ENCODE results near the gene IGSF22.

Gene IGSF22

DNA sequence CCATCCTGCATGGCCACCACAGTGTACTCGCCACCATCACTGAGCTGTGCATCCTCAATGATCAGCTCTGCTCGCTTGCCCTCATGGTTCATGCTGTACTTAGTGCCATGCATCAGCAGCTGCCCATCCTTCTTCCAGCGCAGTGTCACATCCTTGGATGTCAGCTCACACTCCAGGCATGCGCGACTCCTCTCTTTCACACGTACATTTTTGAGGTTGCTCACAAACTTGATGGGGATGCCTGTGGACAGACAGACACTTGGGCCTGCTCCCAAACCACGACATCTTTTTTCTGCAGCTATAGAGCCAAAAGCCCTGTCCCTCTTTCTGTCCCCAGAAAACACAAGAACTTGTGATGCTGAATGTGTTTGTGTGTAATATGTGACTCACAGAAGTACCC, 10.5 kb downstream of the IGSF22 start:
- no CpG with 5 or more reads among the region's 7 CpGs for WGBS, 2 donors (ENCODE audit: extremely low coverage in 2 of 2, insufficient read length in 2 of 2, insufficient replicate concordance in 1 of 2)
- H3K27me3 ChIP-seq (ENCODE audit: control insufficient read depth in 3 of 3, insufficient read depth in 3 of 3, low read depth in 1 of 3, low read length in 3 of 3), result peaks cover 0 to 69% (median 2%) of the 10 kb centered on the region in 3 experiments
- H3K4me3 ChIP-seq (ENCODE audit: low read length in 2 of 2), result peak overlapping the region in 1 of 2 donors; percentile 24
- DNase-seq (ENCODE audit: low spot score), result no peak
- H4K91ac ChIP-seq (ENCODE audit: low read depth, low read length, poor library complexity), result no peak overlapping the region
- H3K79me1 ChIP-seq (ENCODE audit: low read depth, low read length), result no peaks in the 10 kb centered on the region
- H3K36me3 ChIP-seq (replicated peaks in 1 of 2; ENCODE audit: control insufficient read depth in 2 of 2, insufficient read depth in 2 of 2, low read length in 2 of 2), result no peaks in the 10 kb centered on the region
- H2AFZ ChIP-seq (ENCODE audit: low read length), result no peak overlapping the region
- no peak overlapping the region for H2BK12ac ChIP-seq (ENCODE audit: low read length)
- no peak overlapping the region for H4K8ac ChIP-seq (ENCODE audit: low read depth, low read length)
- H2BK15ac ChIP-seq (ENCODE audit: low read length), result no peak overlapping the region
- no peak overlapping the region for H3K27ac ChIP-seq (replicated peaks; ENCODE audit: low read length)
- H3K4ac ChIP-seq (ENCODE audit: low read length), result no peak overlapping the region
- no peak overlapping the region for H3K18ac ChIP-seq (ENCODE audit: low read length)
- H3K23ac ChIP-seq (ENCODE audit: low read depth, low read length, poor library complexity), result peak overlapping the region; percentile 22
- H3K9ac ChIP-seq (ENCODE audit: low read depth, low read length, poor library complexity), result no peak overlapping the region
- H3K4me2 ChIP-seq (ENCODE audit: insufficient read depth, low read length, poor library complexity, severe bottlenecking), result no peak overlapping the region
- H2BK5ac ChIP-seq (ENCODE audit: low read length), result no peak overlapping the region
- peak overlapping the region; percentile 85 for H3K14ac ChIP-seq (ENCODE audit: low read length)
- H3K4me1 ChIP-seq (ENCODE audit: control insufficient read depth in 2 of 2, insufficient read depth in 1 of 2, low read depth in 1 of 2, low read length in 2 of 2), result no peaks in the 10 kb centered on the region
- H3K9me3 ChIP-seq (replicated peaks in 1 of 2; ENCODE audit: control insufficient read depth in 2 of 2, insufficient read depth in 1 of 2, low read depth in 1 of 2, low read length in 2 of 2), result no peaks in the 10 kb centered on the region
- no peak overlapping the region for H2BK120ac ChIP-seq (ENCODE audit: low read depth, low read length)
- no peak overlapping the region for H2AK5ac ChIP-seq (ENCODE audit: low read depth, low read length)

DNA sequence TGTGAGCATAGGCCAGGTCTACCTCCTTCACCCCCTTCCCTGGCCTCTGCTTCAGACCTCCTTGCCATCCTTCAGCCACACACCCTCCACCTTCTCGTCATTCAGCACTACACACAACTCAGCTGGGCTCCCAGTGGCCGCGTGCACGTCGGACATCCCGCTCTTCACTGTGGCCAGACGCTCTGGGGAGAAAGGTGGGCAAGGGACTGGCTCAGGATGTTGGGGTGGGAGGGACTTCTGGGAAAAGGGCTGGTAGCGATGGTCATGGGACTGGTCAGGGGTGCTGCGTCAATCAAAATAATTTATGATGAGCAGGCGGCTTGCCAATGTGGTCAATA, 11.6 kb downstream of the IGSF22 start:
- Histone ChIP-seq H3K9me3 (replicated peaks in 1 of 2; ENCODE audit: control insufficient read depth in 2 of 2, insufficient read depth in 1 of 2, low read depth in 1 of 2, low read length in 2 of 2) (no peaks in the 10 kb centered on the region), H2AK5ac (ENCODE audit: low read depth, low read length) (no peak overlapping the region), H3K9ac (ENCODE audit: low read depth, low read length, poor library complexity) (no peak overlapping the region), H2BK120ac (ENCODE audit: low read depth, low read length) (no peak overlapping the region), H3K27ac (replicated peaks; ENCODE audit: low read length) (no peak overlapping the region), H4K8ac (ENCODE audit: low read depth, low read length) (no peak overlapping the region), H3K14ac (ENCODE audit: low read length) (peak overlapping the region; percentile 41), H2AFZ (ENCODE audit: low read length) (no peak overlapping the region), H4K91ac (ENCODE audit: low read depth, low read length, poor library complexity) (no peak overlapping the region), H3K4me2 (ENCODE audit: insufficient read depth, low read length, poor library complexity, severe bottlenecking) (no peak overlapping the region), H3K23ac (ENCODE audit: low read depth, low read length, poor library complexity) (no peak overlapping the region), H3K4me1 (ENCODE audit: control insufficient read depth in 2 of 2, insufficient read depth in 1 of 2, low read depth in 1 of 2, low read length in 2 of 2) (no peaks in the 10 kb centered on the region), H2BK15ac (ENCODE audit: low read length) (no peak overlapping the region), H3K18ac (ENCODE audit: low read length) (no peak overlapping the region), H3K79me1 (ENCODE audit: low read depth, low read length) (no peaks in the 10 kb centered on the region), H2BK12ac (ENCODE audit: low read length) (no peak overlapping the region), H3K27me3 (ENCODE audit: control insufficient read depth in 3 of 3, insufficient read depth in 3 of 3, low read depth in 1 of 3, low read length in 3 of 3) (peaks cover 0 to 69% (median 2%) of the 10 kb centered on the region in 3 experiments), H3K4ac (ENCODE audit: low read length) (peak overlapping the region; percentile 40), H3K36me3 (replicated peaks in 1 of 2; ENCODE audit: control insufficient read depth in 2 of 2, insufficient read depth in 2 of 2, low read length in 2 of 2) (no peaks in the 10 kb centered on the region), H3K4me3 (ENCODE audit: low read length in 2 of 2) (no peak overlapping the region), H2BK5ac (ENCODE audit: low read length) (no peak overlapping the region)
- WGBS, 2 donors (ENCODE audit: extremely low coverage in 2 of 2, insufficient read length in 2 of 2, insufficient replicate concordance in 1 of 2), result no CpG with 5 or more reads among the region's 10 CpGs
- no peak for DNase-seq (ENCODE audit: low spot score)

DNA sequence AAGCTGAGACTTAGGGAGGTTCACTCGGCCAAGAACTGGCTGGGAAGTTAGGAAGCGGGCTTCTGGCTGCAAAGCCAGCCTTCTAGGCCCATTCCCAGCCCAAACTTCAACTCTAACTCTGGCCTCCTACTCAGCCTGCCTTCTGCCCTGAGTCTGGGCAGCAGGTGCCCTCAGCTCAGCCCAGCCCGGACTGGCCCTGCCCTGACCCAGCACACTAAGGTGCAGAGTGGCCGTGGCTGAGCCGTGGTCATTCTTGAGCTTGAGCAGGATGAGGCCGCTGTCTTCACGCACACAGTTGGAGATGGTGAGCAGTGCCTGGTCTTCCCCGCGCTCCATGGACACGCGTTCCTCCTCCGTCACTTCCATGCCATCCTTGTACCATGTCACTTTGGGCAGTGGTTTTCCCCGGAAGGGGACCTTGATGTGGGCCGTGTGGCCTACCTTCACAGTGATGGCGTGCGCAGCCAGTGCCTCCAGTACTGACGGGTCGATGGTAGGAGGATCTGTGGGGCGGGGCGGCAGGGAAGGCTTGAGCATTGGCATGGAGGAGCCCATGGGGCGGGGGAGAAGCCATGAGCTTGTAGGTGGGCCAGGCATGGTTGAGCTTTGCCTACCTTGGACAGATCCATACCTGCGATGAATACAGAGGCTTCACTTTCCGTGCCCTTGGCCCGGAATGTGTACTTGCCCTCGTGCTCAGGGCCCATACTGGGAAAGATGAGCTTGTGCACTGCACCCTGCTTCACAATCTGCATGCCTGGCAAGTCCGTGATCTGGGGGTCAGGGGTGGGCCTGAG, 12.1 kb downstream of the IGSF22 start:
- Histone ChIP-seq H2BK120ac (ENCODE audit: low read depth, low read length) (no peak overlapping the region), H3K27ac (replicated peaks; ENCODE audit: low read length) (no peak overlapping the region), H3K18ac (ENCODE audit: low read length) (peak overlapping the region; percentile 27), H3K9ac (ENCODE audit: low read depth, low read length, poor library complexity) (peak overlapping the region; percentile 71), H2BK5ac (ENCODE audit: low read length) (no peak overlapping the region), H3K4me3 (ENCODE audit: low read length in 2 of 2) (no peak overlapping the region), H3K4me1 (ENCODE audit: control insufficient read depth in 2 of 2, insufficient read depth in 1 of 2, low read depth in 1 of 2, low read length in 2 of 2) (no peaks in the 10 kb centered on the region), H2AK5ac (ENCODE audit: low read depth, low read length) (peak overlapping the region; percentile 48), H3K4ac (ENCODE audit: low read length) (peak overlapping the region; percentile 40), H3K27me3 (ENCODE audit: control insufficient read depth in 3 of 3, insufficient read depth in 3 of 3, low read depth in 1 of 3, low read length in 3 of 3) (peaks cover 0 to 73% (median 5%) of the 10 kb centered on the region in 3 experiments), H2BK15ac (ENCODE audit: low read length) (no peak overlapping the region), H3K9me3 (replicated peaks in 1 of 2; ENCODE audit: control insufficient read depth in 2 of 2, insufficient read depth in 1 of 2, low read depth in 1 of 2, low read length in 2 of 2) (no peaks in the 10 kb centered on the region), H4K8ac (ENCODE audit: low read depth, low read length) (no peak overlapping the region), H3K14ac (ENCODE audit: low read length) (peak overlapping the region; percentile 41), H3K79me1 (ENCODE audit: low read depth, low read length) (no peaks in the 10 kb centered on the region), H3K4me2 (ENCODE audit: insufficient read depth, low read length, poor library complexity, severe bottlenecking) (no peak overlapping the region), H3K36me3 (replicated peaks in 1 of 2; ENCODE audit: control insufficient read depth in 2 of 2, insufficient read depth in 2 of 2, low read length in 2 of 2) (no peaks in the 10 kb centered on the region), H2BK12ac (ENCODE audit: low read length) (peak overlapping the region; percentile 80), H3K23ac (ENCODE audit: low read depth, low read length, poor library complexity) (peak overlapping the region; percentile 34), H4K91ac (ENCODE audit: low read depth, low read length, poor library complexity) (no peak overlapping the region), H2AFZ (ENCODE audit: low read length) (no peak overlapping the region)
- DNase-seq (ENCODE audit: low spot score), result no peak
- no CpG with 5 or more reads among the region's 26 CpGs for WGBS, 2 donors (ENCODE audit: extremely low coverage in 2 of 2, insufficient read length in 2 of 2, insufficient replicate concordance in 1 of 2)

DNA sequence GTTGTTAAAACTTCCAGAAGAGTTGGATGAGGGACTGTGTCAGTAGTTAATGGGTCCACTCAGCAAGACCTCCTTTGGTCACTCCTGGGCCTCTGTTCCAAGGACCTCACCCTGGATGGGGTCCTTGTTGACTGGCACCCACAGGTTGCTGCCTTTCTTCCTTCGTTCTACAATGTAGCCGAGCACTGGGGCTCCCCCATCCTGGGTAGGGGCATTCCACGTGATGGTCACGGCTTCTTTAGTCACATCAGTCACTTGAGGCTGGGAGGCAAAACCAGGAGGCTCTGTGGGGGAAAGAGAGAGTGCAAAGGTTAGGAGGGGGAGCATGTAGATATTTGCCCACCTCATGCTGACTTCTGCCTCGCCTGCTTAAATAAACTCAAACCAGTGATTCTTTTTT, 15.4 kb downstream of the IGSF22 start:
- no peak overlapping the region for H4K91ac ChIP-seq (ENCODE audit: low read depth, low read length, poor library complexity)
- WGBS, 2 donors (ENCODE audit: extremely low coverage in 2 of 2, insufficient read length in 2 of 2, insufficient replicate concordance in 1 of 2), result no CpG with 5 or more reads among the region's 5 CpGs
- H3K4me1 ChIP-seq (ENCODE audit: control insufficient read depth in 2 of 2, insufficient read depth in 1 of 2, low read depth in 1 of 2, low read length in 2 of 2), result no peaks in the 10 kb centered on the region
- no peak overlapping the region for H3K14ac ChIP-seq (ENCODE audit: low read length)
- H3K9me3 ChIP-seq (replicated peaks in 1 of 2; ENCODE audit: control insufficient read depth in 2 of 2, insufficient read depth in 1 of 2, low read depth in 1 of 2, low read length in 2 of 2), result no peaks in the 10 kb centered on the region
- no peak overlapping the region for H3K27ac ChIP-seq (replicated peaks; ENCODE audit: low read length)
- no peak overlapping the region for H2BK120ac ChIP-seq (ENCODE audit: low read depth, low read length)
- no peak for DNase-seq (ENCODE audit: low spot score)
- no peak overlapping the region for H3K4me2 ChIP-seq (ENCODE audit: insufficient read depth, low read length, poor library complexity, severe bottlenecking)
- H2AK5ac ChIP-seq (ENCODE audit: low read depth, low read length), result no peak overlapping the region
- no peaks in the 10 kb centered on the region for H3K79me1 ChIP-seq (ENCODE audit: low read depth, low read length)
- no peak overlapping the region for H4K8ac ChIP-seq (ENCODE audit: low read depth, low read length)
- no peak overlapping the region for H2BK5ac ChIP-seq (ENCODE audit: low read length)
- no peaks in the 10 kb centered on the region for H3K36me3 ChIP-seq (replicated peaks in 1 of 2; ENCODE audit: control insufficient read depth in 2 of 2, insufficient read depth in 2 of 2, low read length in 2 of 2)
- no peak overlapping the region for H3K9ac ChIP-seq (ENCODE audit: low read depth, low read length, poor library complexity)
- H3K4ac ChIP-seq (ENCODE audit: low read length), result no peak overlapping the region
- H3K18ac ChIP-seq (ENCODE audit: low read length), result no peak overlapping the region
- H2AFZ ChIP-seq (ENCODE audit: low read length), result no peak overlapping the region
- H3K4me3 ChIP-seq (ENCODE audit: low read length in 2 of 2), result no peak overlapping the region
- peaks cover 0 to 71% (median 8%) of the 10 kb centered on the region in 3 experiments for H3K27me3 ChIP-seq (ENCODE audit: control insufficient read depth in 3 of 3, insufficient read depth in 3 of 3, low read depth in 1 of 3, low read length in 3 of 3)
- no peak overlapping the region for H2BK15ac ChIP-seq (ENCODE audit: low read length)
- no peak overlapping the region for H2BK12ac ChIP-seq (ENCODE audit: low read length)
- H3K23ac ChIP-seq (ENCODE audit: low read depth, low read length, poor library complexity), result no peak overlapping the region

All from neuronal stem cell (in vitro differentiated cells).